ENCODE measurements around the gene DPY19L3.
"Not testable (repeated sequence)": the region's sequence is repeated elsewhere in the genome, so short reads cannot be mapped to it uniquely, and the experiment has no call there.

- not testable (repeated sequence) for TF ChIP-seq SIN3A (IDR thresholded peaks at IDR 0.05; ENCODE audit: borderline replicate concordance, low read depth, low read length); GATA2 (CRISPR knock-in tag; IDR thresholded peaks at IDR 0.05); TEAD4 (IDR thresholded peaks at IDR 0.05; ENCODE audit: borderline replicate concordance, insufficient read depth); MXI1 (IDR thresholded peaks at IDR 0.05; ENCODE audit: low read depth, low read length); EZH2phosphoT487 (IDR thresholded peaks at IDR 0.05; ENCODE audit: borderline replicate concordance, low read depth); RCOR1 (IDR thresholded peaks at IDR 0.05; ENCODE audit: low read length); POLR2AphosphoS5 (IDR thresholded peaks at IDR 0.05; ENCODE audit: low read depth, low read length); TAF1 (IDR thresholded peaks at IDR 0.05; ENCODE audit: borderline replicate concordance, low read depth, low read length); FOXM1 (IDR thresholded peaks at IDR 0.05; ENCODE audit: low read depth)
- TF ChIP-seq, protein P1, sequence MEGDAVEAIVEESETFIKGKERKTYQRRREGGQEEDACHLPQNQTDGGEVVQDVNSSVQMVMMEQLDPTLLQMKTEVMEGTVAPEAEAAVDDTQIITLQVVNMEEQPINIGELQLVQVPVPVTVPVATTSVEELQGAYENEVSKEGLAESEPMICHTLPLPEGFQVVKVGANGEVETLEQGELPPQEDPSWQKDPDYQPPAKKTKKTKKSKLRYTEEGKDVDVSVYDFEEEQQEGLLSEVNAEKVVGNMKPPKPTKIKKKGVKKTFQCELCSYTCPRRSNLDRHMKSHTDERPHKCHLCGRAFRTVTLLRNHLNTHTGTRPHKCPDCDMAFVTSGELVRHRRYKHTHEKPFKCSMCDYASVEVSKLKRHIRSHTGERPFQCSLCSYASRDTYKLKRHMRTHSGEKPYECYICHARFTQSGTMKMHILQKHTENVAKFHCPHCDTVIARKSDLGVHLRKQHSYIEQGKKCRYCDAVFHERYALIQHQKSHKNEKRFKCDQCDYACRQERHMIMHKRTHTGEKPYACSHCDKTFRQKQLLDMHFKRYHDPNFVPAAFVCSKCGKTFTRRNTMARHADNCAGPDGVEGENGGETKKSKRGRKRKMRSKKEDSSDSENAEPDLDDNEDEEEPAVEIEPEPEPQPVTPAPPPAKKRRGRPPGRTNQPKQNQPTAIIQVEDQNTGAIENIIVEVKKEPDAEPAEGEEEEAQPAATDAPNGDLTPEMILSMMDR (IDR thresholded peaks at IDR 0.05) = not testable (repeated sequence)
- TF ChIP-seq, protein P2, sequence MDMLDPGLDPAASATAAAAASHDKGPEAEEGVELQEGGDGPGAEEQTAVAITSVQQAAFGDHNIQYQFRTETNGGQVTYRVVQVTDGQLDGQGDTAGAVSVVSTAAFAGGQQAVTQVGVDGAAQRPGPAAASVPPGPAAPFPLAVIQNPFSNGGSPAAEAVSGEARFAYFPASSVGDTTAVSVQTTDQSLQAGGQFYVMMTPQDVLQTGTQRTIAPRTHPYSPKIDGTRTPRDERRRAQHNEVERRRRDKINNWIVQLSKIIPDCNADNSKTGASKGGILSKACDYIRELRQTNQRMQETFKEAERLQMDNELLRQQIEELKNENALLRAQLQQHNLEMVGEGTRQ (IDR thresholded peaks at IDR 0.05; ENCODE audit: borderline replicate concordance, low read depth, low read length) = not testable (repeated sequence)
- TF ChIP-seq, protein P3, sequence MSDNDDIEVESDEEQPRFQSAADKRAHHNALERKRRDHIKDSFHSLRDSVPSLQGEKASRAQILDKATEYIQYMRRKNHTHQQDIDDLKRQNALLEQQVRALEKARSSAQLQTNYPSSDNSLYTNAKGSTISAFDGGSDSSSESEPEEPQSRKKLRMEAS (IDR thresholded peaks at IDR 0.05; ENCODE audit: low read depth) = not testable (repeated sequence)
Measured at GRCh38 chr19:32512498-32512897, 106.9 kb downstream of the DPY19L3 start.

All from SK-N-SH (cell line).